OCI-LY1 (cell line): ENCODE measurements around the gene KATNAL1.
A peak's percentile ranks its signal among the peaks of the same experiment; 100 is the strongest.

ENCODE experiments used
- CTCF ChIP-seq: fragments of 200-600 bp; sonication (generic), shearing (Covaris generic); IDR thresholded peaks from 2 replicates; pipeline ENCODE4 v1.5.1; 2017; ENCODE audit warnings: mild to moderate bottlenecking, antibody characterized with exemption, low read length, moderate library complexity, mixed read lengths
- EZH2 ChIP-seq: fragments of 200-600 bp; sonication (generic), shearing (Covaris generic); IDR thresholded peaks from 2 replicates; pipeline ENCODE4 v1.8.0; 2017; ENCODE audit warnings: borderline replicate concordance, mixed run types, mild to moderate bottlenecking, antibody characterized with exemption, low read length, moderate library complexity, mixed read lengths

DNA sequence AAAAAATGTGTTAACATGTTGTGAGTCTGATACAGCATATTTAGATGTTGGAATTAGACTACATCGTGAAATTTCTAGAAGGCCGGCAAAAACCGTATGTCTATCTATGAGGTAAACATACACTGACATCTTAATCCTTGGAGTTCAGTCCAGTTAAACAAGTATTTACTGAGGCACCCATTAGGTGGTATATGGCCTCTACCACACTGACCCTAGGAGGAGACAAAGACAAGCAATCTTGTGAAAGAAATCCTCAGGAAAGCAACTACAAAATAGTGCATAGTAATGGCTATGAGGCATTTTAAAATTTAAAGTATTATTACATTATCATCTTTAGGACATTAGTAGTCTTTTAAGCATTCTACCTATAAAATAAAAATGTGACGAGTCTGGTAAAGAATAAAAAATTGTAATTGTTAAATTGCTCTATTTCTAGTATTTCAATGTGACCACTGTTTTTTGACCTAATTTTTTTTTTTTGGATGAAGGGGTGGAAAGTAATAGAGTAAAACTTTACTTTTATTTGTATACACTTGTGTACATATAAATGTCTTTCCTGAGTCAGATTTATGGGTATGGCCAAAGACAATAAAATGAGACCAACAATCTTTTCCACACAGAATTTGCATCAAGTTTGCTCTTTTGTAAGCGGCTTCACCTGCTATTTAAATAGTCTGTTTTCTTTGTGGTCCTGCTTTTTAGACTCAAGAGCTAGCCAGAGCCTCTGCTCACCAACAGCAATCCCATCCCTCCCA is 50.5 kb downstream of the KATNAL1 start:
- peak; percentile 22; the same call in 1 of the 2 replicates for TF ChIP-seq CTCF
- no peak for TF ChIP-seq EZH2
